ENCODE measurements around the gene POLRMT.
"Not testable (repeated sequence)": the region's sequence is repeated elsewhere in the genome, so short reads cannot be mapped to it uniquely, and the experiment has no call there.

POLRMT gene

DNA sequence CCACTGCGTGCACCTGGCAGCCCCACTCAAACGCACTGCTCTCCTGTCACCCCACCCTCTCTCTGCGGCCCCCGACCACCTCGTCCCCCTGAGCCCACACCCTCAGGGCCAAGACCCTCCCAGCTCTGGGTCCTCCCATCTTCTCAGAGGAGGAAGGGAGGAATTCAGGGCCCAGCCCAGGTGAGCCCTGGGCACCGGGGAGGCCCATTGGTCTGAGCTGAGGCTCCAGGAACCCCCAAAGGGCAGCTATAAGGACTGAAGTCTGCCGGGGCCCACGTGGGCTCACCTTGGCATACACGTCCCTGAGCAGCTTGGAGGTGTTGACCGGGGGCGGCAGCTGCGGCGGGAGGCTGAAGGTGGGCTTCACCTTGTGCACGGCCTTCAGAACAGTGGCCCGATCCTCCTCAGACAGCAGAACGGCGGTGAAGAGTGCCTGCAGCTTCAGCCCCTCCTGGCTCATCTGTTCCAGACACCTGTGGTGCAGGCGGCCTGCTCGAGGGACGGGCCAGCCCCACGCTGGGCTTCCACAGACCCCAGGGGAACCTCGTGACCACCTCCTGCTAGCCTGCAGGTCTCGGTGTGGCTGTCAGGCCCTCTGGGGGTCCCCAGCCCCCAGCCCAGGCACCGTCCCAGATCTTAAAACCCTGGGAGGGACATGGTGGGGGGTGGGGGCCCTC, 8.8 kb downstream of the POLRMT start:
- no peak for DNase-seq

DNA sequence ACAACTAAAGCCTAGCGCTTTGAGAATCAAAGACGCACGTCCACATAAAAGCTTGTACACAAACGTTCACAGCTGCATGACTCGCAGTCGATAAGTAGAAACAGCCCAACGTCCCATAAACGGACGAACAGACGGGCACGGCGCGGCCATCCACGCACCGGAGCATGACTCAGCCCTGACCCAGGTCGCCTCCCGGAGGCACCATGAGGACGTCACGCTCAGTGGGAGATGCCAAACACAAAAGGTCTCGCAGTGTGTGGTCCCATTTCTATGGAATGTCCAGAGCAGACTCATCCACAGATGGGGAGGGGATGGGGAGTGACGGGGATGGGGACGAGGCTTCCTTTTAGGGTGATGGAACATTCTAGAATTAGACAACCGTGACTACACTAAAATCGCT, 9.4 kb downstream of the POLRMT start:
- no peak for DNase-seq

DNA sequence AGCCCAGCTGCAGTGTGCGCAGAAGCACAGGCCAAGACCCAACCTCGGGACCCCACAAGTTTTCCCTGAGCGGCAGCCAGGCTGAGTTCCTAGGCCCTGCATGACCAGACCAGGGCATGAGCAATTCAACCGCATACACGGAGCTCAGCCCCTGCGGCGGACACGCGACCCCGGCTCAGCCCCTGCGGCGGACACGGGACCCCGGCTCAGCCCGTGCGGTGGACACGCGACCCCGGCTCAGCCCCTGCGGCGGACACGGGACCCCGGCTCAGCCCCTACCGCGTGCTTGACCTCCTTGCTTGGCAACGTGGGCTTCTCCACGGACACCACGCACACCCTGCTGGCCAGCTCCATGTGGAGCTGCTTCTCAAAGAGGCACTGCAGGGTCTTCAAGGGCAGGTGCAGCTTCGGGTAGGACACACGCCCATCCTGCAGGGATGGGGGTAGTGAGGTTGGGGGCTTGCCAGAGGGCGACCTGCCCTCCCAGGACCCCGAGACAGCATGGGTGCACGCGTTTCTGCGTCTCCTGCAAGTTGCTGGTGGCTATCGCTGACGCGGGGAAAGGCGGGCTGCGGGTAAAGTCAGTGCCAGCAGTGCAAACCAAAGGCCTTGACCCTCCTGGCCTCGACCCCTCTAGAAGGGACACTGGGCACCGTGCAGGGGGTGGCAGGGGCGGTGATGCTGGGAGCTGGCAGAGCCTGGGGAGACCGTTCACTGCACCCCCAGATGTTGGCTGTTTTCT, 10.0 kb downstream of the POLRMT start:
- no peak for DNase-seq

DNA sequence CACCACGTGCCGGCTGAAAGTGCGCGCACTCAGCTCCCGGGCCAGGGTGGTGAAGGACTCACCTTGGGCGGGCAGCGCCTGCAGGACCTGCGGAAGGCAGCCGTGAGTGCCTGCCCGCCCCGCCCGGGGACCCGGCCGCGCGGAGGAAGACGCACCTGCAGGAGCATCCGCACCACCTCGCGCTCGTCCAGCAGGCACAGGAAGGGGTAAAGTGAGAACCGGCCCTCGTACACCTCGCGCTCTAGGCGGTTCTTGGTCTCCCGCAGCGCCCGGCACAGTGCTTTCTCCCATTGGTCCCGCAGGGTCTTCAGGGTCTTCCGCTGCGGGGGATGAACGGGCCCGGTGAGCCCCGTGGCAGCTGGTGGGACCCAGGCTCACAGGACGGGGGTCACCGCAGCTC, 10.7 kb downstream of the POLRMT start:
- no peak for DNase-seq

DNA sequence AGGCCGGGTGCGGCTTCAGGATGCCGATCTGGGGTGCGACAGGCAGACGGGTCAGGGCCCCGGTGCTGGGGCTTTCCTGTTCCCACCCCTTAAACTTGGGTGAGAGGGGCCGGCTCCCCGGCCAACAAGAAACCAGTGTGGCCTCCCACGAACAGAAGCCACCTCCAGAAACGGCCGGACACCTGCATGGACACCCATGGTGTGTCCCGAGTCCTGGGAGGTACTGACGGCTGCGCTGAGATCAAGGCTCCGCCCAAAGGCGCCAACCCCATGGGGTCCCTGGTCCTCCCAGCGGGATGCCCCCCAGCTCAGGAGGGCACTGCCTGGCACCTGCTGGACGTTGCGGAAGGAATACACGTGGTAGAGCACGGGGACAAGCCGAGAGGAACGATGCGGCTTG, 11.5 kb downstream of the POLRMT start:
- DNase-seq = no peak

DNA sequence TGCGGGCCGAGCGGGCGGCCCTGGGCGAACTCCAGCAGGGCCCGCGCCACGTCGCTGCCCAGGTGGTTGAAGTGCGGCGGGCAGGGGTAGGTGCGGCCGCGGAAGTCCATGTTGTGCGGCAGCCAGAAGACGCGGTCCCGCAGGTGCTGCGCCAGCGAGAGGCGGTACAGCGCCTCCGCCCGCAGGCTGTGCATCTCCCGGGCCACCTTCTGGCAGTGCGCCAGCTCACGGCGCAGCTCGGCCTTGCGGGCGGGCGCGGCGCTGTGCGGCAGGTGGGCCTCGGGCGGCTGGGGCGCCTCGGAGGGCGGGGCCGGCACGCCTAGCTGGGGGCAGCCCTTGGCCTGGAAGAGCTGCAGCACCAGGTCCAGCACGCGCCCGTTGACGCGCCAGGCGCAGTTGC, 12.1 kb downstream of the POLRMT start:
- DNase-seq = not testable (repeated sequence)

DNA sequence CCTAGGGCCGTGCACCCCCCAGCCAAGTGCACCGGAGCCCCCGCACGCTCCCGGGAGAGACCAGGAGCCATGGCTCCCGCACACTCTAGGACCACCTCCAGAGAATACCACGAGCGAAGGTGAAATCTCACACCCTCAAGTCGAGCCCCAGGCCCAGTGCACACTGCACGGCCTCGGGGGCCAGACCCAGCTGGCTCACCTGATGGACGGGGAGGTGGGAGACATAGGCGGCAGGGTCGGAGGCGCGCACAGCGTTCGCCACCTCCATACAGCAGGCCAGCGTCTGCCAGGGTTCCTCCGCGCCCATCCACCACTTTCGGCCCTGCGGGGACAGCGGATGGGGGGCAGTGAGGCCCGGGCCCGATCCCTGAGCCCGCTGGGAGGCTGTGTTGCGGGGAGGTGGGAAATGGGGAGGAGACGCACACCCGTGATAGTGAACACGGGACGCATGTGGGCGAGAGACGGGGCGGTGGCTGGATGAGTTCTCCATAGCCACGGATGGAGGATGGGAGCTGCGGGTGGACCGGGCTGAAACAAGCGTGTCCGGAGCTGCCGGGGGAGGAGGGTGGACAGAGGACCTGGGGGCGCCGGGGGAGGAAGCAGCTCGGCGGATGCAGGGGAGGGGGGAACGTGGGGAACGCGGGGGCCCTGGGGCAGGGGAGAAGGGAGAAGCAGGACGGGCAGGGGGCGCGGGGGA, 13.0 kb downstream of the POLRMT start:
- DNase-seq = no peak

DNA sequence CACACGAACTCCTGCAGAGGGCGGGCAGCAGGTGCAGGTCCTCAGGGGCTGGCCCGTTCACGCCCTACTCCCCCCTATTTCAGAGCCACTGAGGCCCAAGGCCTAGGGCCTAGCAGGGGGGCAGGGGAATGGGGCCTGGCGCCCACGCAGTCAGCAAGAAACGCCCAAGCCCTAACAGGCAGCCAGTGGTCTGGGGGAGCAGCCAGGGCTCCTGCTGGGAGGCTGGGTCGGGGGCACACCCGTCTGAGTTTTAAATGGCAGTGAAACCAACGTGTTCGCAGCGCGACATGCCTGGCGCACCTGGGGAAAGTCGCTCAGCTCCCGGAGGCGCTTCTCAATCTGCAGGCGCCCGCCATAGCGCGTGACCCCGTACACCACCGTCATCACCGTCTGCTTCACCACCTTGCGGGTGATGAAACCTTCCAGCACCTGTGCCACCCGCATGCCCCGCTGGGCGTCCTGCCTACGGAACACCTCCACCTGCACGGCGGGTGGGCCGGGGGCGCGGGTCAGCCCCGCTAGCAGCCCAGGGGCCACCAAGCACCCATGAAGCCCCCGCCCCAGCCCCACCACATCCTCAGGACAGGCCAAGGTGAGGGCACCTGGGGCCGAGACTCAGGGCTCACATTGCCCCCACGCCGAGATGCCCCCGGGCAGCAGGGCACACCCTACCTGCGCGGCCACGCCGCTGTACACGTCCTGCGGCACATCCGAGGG, 13.9 kb downstream of the POLRMT start:
- DNase-seq = no peak

DNA sequence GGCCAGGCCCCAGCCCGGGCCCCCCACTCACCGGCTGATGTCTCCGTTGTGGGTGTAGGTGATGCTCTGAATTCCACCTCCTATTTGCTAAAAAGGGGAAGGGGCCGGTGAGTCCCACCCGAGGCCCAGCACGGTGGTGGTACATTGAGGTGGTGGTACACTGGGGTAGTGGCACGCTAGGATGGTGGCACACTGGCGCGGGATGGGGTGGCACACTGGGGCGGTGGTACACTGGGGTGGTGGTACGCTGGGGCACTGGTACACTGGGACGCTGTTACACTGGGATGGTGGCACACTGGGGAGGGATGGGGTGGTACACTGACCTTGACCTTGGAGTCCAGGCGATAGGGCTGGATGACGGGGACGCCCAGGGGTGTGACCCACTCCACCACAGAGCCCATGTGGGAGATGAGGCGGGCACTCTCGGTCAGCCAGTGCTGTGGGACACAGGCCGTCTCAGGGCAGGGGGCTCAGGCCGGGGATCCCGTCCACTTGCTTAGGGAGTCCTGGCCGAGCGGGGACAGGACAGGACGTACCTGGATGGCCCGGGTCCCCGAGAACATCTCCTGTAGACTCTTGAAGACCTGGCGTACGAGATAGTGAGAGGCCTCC, 14.6 kb downstream of the POLRMT start:
- no peak for DNase-seq

DNA sequence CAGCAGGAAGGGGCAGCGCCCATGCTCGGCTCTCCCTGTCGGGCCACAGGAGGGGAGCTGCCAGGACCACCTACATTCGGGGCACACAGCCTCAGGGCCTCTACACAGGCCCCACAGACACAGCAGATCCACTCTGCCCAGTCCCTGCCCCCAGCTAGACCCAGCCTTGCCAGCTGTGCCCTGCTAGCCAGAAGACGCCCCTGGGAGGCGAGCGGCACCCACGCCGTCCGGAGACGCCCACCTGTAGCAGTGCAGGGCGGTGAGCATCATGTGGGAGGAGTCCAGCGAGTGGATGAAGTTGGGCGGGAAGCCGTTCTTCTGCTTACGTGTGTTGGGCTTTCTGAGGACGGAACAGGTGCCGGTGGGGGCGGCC, 15.1 kb downstream of the POLRMT start:
- DNase-seq = no peak

DNA sequence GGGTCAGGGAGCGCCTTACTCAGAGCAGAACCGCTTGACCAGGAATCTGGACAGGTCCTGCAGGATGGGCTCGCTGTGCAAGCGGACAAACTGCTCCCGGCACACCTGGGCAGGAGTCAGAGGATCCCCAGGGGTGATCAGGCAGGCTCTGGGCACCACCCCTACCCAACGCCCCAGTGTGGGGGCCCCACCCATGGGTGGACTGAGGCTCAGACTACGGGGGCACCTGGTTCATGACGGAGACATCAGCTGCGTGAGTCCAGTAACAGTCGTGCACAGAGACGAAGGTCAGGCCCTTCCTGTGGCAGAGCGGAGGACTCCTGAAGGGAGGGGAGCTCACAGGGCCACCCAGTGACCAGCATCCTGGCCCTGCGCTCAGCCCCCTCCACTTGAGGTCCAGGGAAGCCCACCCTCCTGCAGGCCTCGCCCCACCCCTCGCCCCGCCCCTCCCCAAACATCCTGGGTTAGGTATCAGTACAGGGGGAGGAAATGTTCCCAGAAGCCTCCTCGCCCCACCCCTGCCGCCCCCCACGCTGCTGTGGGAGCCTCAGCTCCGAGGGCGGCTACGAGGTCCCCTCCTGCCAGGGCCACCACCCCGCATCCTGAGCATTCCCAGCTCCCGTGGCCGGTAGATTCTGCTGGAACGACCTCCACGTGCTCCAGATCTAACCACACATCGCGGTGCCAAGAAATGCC, 15.6 kb downstream of the POLRMT start:
- no peak for DNase-seq

DNA sequence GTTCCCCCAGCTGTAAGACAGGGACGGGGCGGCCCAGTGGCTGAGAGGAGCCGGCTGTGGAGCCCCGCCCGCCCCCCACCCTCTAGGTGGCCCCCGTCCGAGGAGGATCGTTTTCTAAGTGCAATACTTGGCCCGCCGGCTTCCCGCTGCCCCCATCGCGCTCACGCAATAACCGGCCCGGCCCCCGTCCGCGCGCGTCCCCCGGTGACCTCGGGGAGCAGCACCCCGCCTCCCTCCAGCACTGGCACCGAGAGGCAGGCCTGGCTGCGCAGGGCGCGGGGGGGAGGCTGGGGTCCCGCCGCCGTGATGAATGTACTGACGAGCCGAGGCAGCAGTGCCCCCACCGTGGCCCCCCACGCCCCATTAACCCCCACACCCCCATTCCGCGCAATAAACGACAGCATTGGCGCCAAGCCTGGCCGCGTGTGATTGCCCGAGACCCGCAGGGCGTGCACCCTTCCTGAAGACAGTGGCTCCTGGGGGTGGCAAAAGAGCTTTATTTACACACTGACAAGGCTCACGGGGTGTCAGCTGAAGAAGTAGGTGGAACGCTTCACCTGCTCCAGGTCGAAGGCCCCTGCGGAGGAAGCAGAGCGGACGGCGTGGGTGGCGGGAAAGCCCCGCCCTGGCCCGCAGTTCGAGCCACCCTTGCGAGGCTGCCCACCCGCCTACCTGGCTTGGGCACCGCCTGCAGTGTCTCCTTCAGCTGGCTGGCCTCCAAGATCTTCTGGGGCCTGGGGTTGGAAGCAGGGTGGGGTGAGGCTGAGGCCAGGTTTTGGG, 16.4 kb downstream of the POLRMT start:
- DNase-seq = no peak

DNA sequence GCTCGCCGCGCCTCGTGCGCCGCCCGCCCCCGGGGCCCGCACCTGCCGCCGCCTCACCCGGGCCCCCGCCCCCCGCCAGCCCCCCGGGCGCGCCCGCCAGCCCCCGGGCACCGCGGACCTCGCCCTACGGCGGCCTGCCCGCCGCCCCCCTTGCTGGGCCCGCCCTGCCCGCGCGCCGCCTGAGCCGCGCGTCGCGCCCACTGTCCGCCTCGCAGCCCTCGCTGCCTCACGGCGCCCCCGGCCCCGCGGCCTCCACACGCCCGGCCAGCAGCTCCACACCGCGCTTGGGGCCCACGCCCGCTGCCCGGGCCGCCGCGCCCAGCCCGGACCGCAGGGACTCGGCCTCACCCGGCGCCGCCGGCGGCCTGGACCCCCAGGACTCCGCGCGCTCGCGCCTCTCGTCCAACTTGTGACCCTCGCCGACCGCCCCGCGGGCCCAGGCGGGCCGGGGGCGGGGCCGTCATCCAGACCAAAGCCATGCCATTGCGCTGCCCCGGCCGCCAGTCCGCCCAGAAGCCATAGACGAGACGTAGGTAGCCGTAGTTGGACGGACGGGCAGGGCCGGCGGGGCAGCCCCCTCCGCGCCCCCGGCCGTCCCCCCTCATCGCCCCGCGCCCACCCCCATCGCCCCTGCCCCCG, 17.2 kb downstream of the POLRMT start:
- DNase-seq = no peak

DNA sequence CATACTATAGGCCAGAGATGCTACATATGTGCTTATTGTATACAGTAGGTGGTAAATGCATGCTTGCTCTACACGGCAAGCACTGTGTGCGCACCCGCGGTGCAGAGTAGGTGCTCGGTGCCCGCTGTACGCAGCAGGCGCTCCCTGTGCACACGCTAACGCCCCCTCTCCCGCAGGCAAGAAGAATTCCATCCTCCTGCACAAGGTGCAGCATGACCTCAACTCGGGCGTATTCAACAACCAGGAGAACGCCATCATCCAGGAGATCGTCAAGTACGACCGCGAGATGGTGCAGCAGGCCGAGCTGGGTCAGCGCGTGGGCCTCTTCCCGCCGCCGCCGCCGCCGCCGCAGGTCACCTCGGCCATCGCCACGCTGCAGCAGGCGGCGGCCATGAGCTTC, 17.7 kb downstream of the POLRMT start:
- DNase-seq = no peak

DNA sequence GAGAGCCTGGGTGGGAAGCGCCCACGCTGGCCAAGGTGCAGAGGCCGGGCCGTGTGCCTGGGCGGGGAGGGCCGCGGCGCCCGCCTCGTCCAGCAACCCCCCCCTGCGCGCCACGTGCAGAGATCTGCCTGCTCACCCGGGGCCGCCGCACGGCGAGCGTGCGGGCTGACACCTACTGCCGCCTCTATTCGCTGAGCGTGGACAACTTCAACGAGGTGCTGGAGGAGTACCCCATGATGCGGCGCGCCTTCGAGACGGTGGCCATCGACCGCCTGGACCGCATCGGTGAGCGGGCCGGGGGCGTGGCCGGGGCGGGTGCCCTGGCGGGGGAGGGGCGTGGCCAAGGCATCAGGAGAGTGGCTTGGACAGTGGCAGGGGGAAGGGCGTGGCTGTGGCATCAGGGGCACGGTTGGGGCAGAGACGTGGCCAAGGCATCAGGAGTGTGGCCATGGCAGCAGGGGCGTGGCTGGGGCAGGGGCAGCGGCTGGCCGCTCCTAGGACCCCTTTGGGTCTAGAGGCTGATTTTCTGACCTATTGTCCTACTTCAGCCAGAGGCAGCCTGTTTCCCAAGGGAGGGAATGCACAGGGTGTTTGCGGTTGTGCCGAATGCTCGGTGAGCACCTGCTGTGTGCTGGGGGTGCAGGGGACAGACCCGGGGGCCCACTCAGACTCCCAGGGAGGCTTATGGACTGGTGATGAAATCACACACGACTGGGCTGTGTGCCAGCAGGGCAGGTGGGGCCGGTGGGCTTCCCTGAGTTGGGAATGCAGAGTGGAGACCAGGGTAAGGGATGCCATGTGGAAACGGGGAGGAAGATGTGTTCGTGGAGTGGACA, 19.4 kb downstream of the POLRMT start:
- DNase-seq = no peak

DNA sequence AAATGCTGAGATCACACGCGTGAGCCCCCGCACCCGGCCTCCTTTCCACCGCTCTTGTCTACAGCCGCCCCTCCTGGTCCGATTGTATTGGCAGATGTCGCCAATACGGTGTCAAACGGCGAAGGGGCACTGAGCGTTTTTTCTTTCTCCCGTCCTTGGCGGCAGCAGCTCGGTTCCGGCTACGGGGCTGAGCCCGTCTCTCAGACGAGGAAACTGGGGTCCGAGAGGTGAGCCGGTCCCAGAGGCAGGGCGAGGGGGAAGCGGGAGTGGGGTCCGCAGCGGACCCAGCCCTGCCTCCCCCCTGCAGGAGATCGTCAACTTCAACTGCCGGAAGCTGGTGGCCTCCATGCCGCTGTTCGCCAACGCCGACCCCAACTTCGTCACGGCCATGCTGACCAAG, 20.4 kb downstream of the POLRMT start:
- no peak for DNase-seq

DNA sequence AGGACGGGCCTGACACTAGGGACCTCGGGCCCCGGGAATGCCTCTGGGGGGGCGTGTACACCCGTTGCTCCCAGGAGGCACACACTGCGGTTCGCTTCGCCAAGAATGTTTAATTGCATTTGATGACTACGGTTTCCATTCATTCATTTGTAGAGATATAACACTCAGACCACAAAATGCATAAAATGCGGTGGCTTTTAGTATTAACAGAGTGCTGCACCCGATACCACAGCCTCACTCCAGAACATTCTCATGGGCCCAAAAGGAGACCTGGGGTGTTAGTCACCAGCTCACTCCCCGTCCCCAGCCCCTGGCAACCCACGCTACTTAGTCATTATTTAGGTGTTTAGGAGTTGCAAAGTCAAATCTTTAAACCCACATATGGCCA, 21.9 kb downstream of the POLRMT start:
- DNase-seq = no peak

DNA sequence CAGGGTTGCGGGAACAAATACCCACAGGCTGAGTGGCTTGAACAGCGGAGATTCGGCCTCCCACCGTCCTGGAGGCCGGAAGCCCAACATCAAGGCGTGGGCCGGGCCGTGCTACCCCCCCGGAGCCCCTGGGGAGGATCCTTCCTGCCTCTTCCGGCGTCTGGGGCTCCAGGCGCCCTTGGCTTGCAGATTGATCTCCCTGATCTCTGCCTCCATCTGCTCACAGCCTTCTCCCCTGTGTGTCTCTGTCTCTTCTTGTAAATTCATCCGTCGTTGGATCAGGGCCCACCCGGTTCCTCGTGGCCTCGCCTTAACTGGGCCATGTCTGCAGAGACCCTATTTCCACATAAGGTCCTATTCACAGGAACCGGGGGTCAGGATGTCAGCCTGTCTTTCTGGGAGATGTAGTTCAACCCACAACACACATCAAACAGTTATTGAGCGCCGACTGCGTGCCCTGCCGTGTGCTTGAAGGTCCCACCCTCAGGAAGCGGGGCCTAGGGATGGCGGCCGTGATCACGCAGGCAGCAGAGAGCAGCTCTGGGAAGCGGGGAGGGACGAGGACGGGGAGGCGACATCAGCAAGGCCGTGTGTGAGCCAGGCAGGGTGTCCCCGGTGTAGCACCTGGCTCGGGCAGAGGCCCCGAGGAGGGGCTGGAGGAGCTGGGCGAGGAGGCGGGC, 22.4 kb downstream of the POLRMT start:
- DNase-seq = no peak

DNA sequence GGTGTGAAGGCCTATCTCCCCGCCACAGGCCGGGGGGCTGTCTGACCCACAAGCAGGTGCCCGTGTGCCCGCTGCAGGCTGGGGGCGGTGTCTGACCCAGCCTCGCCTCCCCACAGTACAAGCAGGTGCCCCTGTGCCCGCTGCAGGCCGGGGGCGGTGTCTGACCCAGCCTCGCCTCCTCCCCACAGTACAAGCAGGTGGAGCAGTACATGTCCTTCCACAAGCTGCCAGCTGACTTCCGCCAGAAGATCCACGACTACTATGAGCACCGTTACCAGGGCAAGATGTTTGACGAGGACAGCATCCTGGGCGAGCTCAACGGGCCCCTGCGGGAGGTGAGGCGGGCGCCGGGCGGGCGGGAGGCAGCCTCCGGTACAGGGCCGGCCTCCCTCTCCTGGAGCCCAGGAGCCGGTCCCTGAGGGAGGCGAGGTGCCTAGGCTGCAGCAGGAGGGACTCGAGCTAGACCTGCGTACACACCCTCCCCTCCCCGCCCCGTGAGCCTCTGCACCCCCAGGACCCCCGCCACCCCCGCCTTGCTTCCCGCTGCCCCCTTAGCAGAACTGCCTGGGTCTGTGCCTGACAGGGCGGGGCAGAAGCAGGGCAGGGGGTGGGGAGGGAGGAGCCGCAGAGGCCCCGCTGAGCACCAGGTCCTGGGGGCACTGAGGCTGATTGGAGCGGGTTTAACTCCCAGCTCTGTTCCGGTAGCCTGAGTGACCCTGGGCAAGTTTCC, 23.1 kb downstream of the POLRMT start:
- no peak for DNase-seq
